B cell (primary cell): ENCODE results near the gene CEP350.

Source experiments
- EZH2 ChIP-seq: IDR thresholded peaks from 2 replicates; pipeline ENCODE4 v1.6.1; 2012; ENCODE audit warnings: borderline replicate concordance, low read depth, mild to moderate bottlenecking, moderate library complexity, low read length; ENCODE audit not compliant: insufficient read depth, poor library complexity, severe bottlenecking
- TF ChIP-seq, protein P1 (sequence below): fragments of 200-600 bp; IDR thresholded peaks from one replicate; pipeline ENCODE4 v1.8.0; 2022; ENCODE audit warnings: antibody characterized with exemption, mild to moderate bottlenecking

DNA sequence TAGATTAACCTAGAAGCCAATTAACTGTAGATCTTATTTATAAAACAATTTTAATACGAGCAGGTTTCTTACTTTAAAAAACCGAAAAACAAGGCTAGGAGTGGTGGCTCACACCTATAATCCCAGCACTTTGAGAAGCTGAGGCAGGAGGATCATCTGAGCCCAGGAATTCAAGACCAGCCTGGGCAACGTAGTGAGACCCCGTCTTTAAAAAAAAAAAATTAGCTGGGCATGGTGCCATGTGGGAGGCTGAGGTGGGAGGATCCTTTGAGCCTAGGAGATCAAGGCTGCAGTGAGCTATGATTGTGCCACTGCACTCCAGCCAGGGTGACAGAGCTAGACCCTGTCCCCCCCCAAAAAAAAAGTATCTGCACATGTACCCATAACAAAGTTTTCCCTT is 110.8 kb downstream of the CEP350 start:
- TF ChIP-seq, protein P1, sequence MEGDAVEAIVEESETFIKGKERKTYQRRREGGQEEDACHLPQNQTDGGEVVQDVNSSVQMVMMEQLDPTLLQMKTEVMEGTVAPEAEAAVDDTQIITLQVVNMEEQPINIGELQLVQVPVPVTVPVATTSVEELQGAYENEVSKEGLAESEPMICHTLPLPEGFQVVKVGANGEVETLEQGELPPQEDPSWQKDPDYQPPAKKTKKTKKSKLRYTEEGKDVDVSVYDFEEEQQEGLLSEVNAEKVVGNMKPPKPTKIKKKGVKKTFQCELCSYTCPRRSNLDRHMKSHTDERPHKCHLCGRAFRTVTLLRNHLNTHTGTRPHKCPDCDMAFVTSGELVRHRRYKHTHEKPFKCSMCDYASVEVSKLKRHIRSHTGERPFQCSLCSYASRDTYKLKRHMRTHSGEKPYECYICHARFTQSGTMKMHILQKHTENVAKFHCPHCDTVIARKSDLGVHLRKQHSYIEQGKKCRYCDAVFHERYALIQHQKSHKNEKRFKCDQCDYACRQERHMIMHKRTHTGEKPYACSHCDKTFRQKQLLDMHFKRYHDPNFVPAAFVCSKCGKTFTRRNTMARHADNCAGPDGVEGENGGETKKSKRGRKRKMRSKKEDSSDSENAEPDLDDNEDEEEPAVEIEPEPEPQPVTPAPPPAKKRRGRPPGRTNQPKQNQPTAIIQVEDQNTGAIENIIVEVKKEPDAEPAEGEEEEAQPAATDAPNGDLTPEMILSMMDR = no peak
- TF ChIP-seq EZH2 = no peak
